Measurements from ENCODE around the gene RUBCNL. TPM values are rescaled to one million over a fixed set of nuclear protein-coding genes. Genes with fewer than 3 reads are reported as not detected.

Gene RUBCNL
- total and polyA plus RNA-seq, 2 of the 8 experiments (the other 6 are each of a cell fraction or from before 2014, with no cell fraction given): 2.6 to 4.9 TPM

DNA sequence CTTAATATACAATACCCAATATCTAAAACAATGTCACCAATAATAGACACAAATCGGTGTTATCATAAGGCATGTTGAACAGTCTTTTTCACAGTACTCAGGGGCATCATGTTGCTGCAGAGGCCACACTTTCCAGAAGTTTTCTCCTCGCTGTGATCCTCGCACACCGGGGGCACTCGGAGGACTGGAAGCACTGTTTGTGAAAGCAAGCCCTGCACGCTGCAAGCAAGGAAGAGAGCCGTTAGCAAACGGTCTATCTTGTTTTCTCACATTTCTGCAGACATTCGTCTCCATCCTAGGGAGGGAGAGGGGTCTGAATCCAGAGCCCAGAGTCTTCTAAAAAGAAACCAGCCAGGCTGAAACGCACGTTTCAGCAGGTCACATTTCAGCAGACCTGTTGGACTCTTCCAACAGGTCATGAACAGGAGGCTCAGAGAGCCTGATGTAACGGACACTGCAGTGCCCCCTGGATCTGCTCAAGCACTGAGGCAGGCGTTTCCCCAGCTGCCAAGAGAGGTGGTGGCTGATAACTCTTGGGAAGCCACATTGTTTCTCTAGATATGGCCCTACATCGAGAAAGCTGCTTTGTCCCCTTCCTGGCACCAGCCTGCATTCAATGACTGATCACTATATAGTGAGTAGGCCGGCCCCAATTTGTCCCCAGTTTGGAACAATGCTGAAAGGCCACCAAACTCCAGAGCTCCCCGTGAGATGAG is 43.6 kb downstream of the RUBCNL start:
- no peak overlapping the region for H3K4ac ChIP-seq (replicated peaks; ENCODE audit: insufficient read length, low read depth, low read length)
- no peak overlapping the region for H4K91ac ChIP-seq (replicated peaks; ENCODE audit: insufficient read length, low read length)
- WGBS, 2 experiments (ENCODE audit: extremely low coverage in 1 of 2, insufficient coverage in 1 of 2, insufficient read length in 1 of 2, insufficient replicate concordance in 2 of 2, low coverage in 1 of 2, low lambda C conversion rate in 2 of 2, missing lambda C conversion rate in 1 of 2): 89% methylated on average over 15 of the region's 16 CpGs; no CpG with 5 or more reads in 1 of the 2 experiments
- H2BK5ac ChIP-seq (ENCODE audit: low read depth, low read length): no peak overlapping the region
- no peak overlapping the region for H2BK15ac ChIP-seq (ENCODE audit: low read length)
- TF ChIP-seq KDM1A (IDR thresholded peaks at IDR 0.05; ENCODE audit: borderline replicate concordance, low read length) (no peak), CEBPB (IDR thresholded peaks at IDR 0.05; ENCODE audit: low read depth, low read length) (no peak), TBP (IDR thresholded peaks at IDR 0.05; ENCODE audit: low read depth, low read length) (no peak), SP1 (IDR thresholded peaks at IDR 0.05; ENCODE audit: low read depth, low read length) (no peak), BRCA1 (IDR thresholded peaks at IDR 0.05; ENCODE audit: low read depth, low read length) (no peak), CBX8 (IDR thresholded peaks at IDR 0.05; ENCODE audit: borderline replicate concordance, low read depth, low read length) (no peak), BCL11A (IDR thresholded peaks at IDR 0.05; ENCODE audit: low read depth in 2 of 2, low read length in 2 of 2) (no peak), ZNF274 (IDR thresholded peaks at IDR 0.05; ENCODE audit: borderline replicate concordance, extremely low read depth, low read length) (no peak)
- TF ChIP-seq, protein P1, sequence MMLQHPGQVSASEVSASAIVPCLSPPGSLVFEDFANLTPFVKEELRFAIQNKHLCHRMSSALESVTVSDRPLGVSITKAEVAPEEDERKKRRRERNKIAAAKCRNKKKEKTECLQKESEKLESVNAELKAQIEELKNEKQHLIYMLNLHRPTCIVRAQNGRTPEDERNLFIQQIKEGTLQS (IDR thresholded peaks at IDR 0.05; ENCODE audit: insufficient read depth, low read depth, low read length): no peak
- TF ChIP-seq, protein P2, sequence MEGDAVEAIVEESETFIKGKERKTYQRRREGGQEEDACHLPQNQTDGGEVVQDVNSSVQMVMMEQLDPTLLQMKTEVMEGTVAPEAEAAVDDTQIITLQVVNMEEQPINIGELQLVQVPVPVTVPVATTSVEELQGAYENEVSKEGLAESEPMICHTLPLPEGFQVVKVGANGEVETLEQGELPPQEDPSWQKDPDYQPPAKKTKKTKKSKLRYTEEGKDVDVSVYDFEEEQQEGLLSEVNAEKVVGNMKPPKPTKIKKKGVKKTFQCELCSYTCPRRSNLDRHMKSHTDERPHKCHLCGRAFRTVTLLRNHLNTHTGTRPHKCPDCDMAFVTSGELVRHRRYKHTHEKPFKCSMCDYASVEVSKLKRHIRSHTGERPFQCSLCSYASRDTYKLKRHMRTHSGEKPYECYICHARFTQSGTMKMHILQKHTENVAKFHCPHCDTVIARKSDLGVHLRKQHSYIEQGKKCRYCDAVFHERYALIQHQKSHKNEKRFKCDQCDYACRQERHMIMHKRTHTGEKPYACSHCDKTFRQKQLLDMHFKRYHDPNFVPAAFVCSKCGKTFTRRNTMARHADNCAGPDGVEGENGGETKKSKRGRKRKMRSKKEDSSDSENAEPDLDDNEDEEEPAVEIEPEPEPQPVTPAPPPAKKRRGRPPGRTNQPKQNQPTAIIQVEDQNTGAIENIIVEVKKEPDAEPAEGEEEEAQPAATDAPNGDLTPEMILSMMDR (IDR thresholded peaks at IDR 0.05; ENCODE audit: control extremely low read depth in 1 of 3, insufficient read depth in 1 of 3, low read depth in 1 of 3, low read length in 3 of 3): no peak
- no peak overlapping the region for H3K27ac ChIP-seq (ENCODE audit: low read depth, low read length)
- no peaks in the 10 kb centered on the region for H3K36me3 ChIP-seq (ENCODE audit: control insufficient read depth in 2 of 4, insufficient read depth in 4 of 4, low read length in 3 of 4)
- no peak overlapping the region for H2AK5ac ChIP-seq (ENCODE audit: low read depth, low read length)
- H3K14ac ChIP-seq (ENCODE audit: insufficient read length): no peak overlapping the region
- no peaks in the 10 kb centered on the region for H3K27me3 ChIP-seq (replicated peaks in 1 of 4; ENCODE audit: control insufficient read depth in 3 of 4, extremely low read depth in 1 of 4, insufficient read depth in 3 of 4, low read length in 3 of 4)
- no peak overlapping the region for H3K9ac ChIP-seq (replicated peaks in 1 of 4; ENCODE audit: extremely low read depth in 1 of 4, low read depth in 3 of 4, low read length in 3 of 4)
- FAIRE-seq (no peak), DNase-seq (ENCODE audit: low read depth in 1 of 2, low spot score in 2 of 2) (no peak)
- H3K4me2 ChIP-seq (ENCODE audit: insufficient read depth in 1 of 2, low read depth in 2 of 2, low read length in 2 of 2): no peak overlapping the region
- H2BK12ac ChIP-seq (ENCODE audit: low read depth, low read length): no peak overlapping the region
- no peak overlapping the region for H2BK120ac ChIP-seq (replicated peaks; ENCODE audit: low read depth, low read length)
- no peaks in the 10 kb centered on the region for H3K9me3 ChIP-seq (ENCODE audit: insufficient read depth in 2 of 2, low read depth in 1 of 2, low read length in 1 of 2)
- ChIA-PET CTCF (ENCODE audit: partially characterized antibody) (interaction anchor here (0.6 to 1.7 kb wide), 2 partner anchors 8 to 30 kb away, joined by 3 to 4 read pairs; no protein-coding TSS in a partner anchor), POLR2A (ENCODE audit: partially characterized antibody) (interaction anchor here (1.0 kb wide), 1 partner anchor 7 kb away, joined by 3 read pairs; no protein-coding TSS in a partner anchor)
- no peaks in the 10 kb centered on the region for H3K79me1 ChIP-seq (ENCODE audit: low read depth, low read length)
- no peak overlapping the region for H2BK20ac ChIP-seq (ENCODE audit: low read length)
- no peaks in the 10 kb centered on the region for H3K23me2 ChIP-seq (ENCODE audit: low read depth, low read length)
- no peak overlapping the region for H3K4me3 ChIP-seq (ENCODE audit: extremely low read depth in 1 of 4, insufficient read depth in 2 of 4, low read depth in 3 of 4, low read length in 4 of 4)
- no peak overlapping the region for H4K5ac ChIP-seq (ENCODE audit: insufficient read length, low read depth, low read length)
- H3K79me2 ChIP-seq (ENCODE audit: control insufficient read depth in 1 of 2, insufficient read depth in 2 of 2, low read length in 2 of 2): no peaks in the 10 kb centered on the region
- H3K23ac ChIP-seq (ENCODE audit: insufficient read length): no peak overlapping the region
- H4K20me1 ChIP-seq (replicated peaks in 1 of 2; ENCODE audit: control insufficient read depth in 1 of 2, insufficient read depth in 2 of 2, low read length in 2 of 2): no peaks in the 10 kb centered on the region
- no peak overlapping the region for H3K56ac ChIP-seq (replicated peaks; ENCODE audit: insufficient read length, low read depth, low read length)
- no peak overlapping the region for H3K18ac ChIP-seq (ENCODE audit: extremely low read depth, low read length)
- H4K8ac ChIP-seq (ENCODE audit: extremely low read depth, insufficient read depth, low read length): no peak overlapping the region
- no peak overlapping the region for H2AFZ ChIP-seq (ENCODE audit: low read length)
- H3K4me1 ChIP-seq (replicated peaks in 1 of 4; ENCODE audit: control insufficient read depth in 3 of 4, insufficient read depth in 4 of 4, low read length in 3 of 4): no peaks in the 10 kb centered on the region

Measured in H1 (cell line).